CD4-positive, alpha-beta T cell (primary cell): ENCODE measurements around the gene ABCA5. TPM values are rescaled to one million over a fixed set of nuclear protein-coding genes. Genes with fewer than 3 reads are reported as not detected.
A peak's percentile ranks its signal among the peaks of the same experiment; 100 is the strongest.

Experiments
- ATAC-seq: fragments of 200-7000 bp; cut with Tn5 transposase; one replicate; pipeline ENCODE4 v1.10.0; 2022; ENCODE audit warnings: mild to moderate bottlenecking; ENCODE audit not compliant: poor library complexity
- CTCF ChIA-PET: fragments of 350-600 bp; sonication (Branson Sonifier 250); formaldehyde crosslinking; loops from one replicate; lab custom pipeline; 2021; ENCODE audit warnings: antibody characterized with exemption, inconsistent platforms; lab: Charles Lee
- POLR2A ChIA-PET: fragments of 350-600 bp; sonication (Branson Sonifier 250); formaldehyde crosslinking; loops from one replicate; lab custom pipeline; 2021; ENCODE audit warnings: antibody characterized with exemption, inconsistent platforms; lab: Charles Lee
- DNase-seq, 14 experiments: peaks; one replicate each; pipeline ENCODE4 v3.0.0-alpha.2; 2013 to 2020; ENCODE audit warnings: mixed read lengths in 2 of 14
- H3K27ac ChIP-seq, 2 donors: one replicate each; pipeline versions ENCODE4 v1.5.1 to v1.7.0; 2013; ENCODE audit warnings: low read length in 2 of 2, low read depth in 1 of 2, mild to moderate bottlenecking in 1 of 2
- H3K27me3 ChIP-seq, 2 experiments: 1 replicate in 1 of 2; 2 replicates in 1 of 2; pipeline versions ENCODE4 v1.6.1 to v1.7.0; 2013; ENCODE audit warnings: low read length in 2 of 2, control low read depth in 1 of 2, mild to moderate bottlenecking in 1 of 2, moderate library complexity in 1 of 2; ENCODE audit not compliant: insufficient read depth in 2 of 2, control insufficient read depth in 1 of 2
- H3K36me3 ChIP-seq: one replicate; pipeline ENCODE4 v1.6.1; 2013; ENCODE audit warnings: low read length, control low read depth; ENCODE audit not compliant: insufficient read depth
- H3K4me1 ChIP-seq: one replicate; pipeline ENCODE4 v1.6.1; 2013; ENCODE audit warnings: low read length, control low read depth; ENCODE audit not compliant: insufficient read depth
- H3K4me3 ChIP-seq: one replicate; pipeline ENCODE4 v1.5.1; 2013; ENCODE audit warnings: mild to moderate bottlenecking, low read length, moderate library complexity
- H3K9me3 ChIP-seq, 2 experiments: 1 replicate in 1 of 2; 2 replicates in 1 of 2; pipeline versions ENCODE4 v1.6.1 to v1.7.0; 2013; ENCODE audit warnings: low read length in 2 of 2, mild to moderate bottlenecking in 2 of 2, control low read depth in 1 of 2, moderate library complexity in 1 of 2; ENCODE audit not compliant: control insufficient read depth in 1 of 2, insufficient read depth in 1 of 2
- H3K27ac Mint-ChIP-seq: one replicate; pipeline ENCODE4 v1.8.0; 2020; ENCODE audit warnings: mixed read lengths
- H3K27me3 Mint-ChIP-seq: one replicate; pipeline ENCODE4 v1.8.0; 2021; ENCODE audit warnings: mixed read lengths
- H3K36me3 Mint-ChIP-seq: one replicate; pipeline ENCODE4 v1.8.0; 2021; ENCODE audit warnings: low read depth, mixed read lengths
- H3K4me1 Mint-ChIP-seq: one replicate; pipeline ENCODE4 v1.8.0; 2021; ENCODE audit warnings: low read depth, mixed read lengths
- H3K4me3 Mint-ChIP-seq: one replicate; pipeline ENCODE4 v1.8.0; 2020; ENCODE audit warnings: mild to moderate bottlenecking, mixed read lengths
- H3K9me3 Mint-ChIP-seq: one replicate; pipeline ENCODE4 v1.8.0; 2020; ENCODE audit warnings: mixed read lengths
- CTCF ChIP-seq: fragments of 200-600 bp; IDR thresholded peaks from one replicate; pipeline ENCODE4 v1.8.0; 2022; ENCODE audit warnings: antibody characterized with exemption, mild to moderate bottlenecking
- intact Hi-C, 2 experiments: fragments of 100-400 bp; cut with DNase I in 1 of 2; cut with micrococcal nuclease in 1 of 2; formaldehyde crosslinking; loops; one replicate each; pipeline versions ENCODE4 v1.15.1 to v1.9.0; 2023 to 2025; cut with DNase I, micrococcal nuclease
- total RNA-seq, 174 experiments: library from RNA in 2 of 174; stranded (reverse) in 2 of 174; gene quantifications; one replicate each; pipeline ENCODE4 v1.2.3 and lab custom pipeline; 2021 to 2026

The ABCA5 gene
- total RNA-seq, 2 experiments from 2014 or later = 33.4 to 34.9 TPM

GRCh38 chr17:69361156-69361555 is 34.2 kb upstream of the ABCA5 start:
- TF ChIP-seq CTCF = no peak
- H3K4me3 Mint-ChIP-seq = no peak overlapping the region
- Histone ChIP-seq H3K9me3 (no peaks in the 10 kb centered on the region), H3K4me3 (no peak overlapping the region), H3K27ac (no peak overlapping the region), H3K4me1 (no peaks in the 10 kb centered on the region), H3K27me3 (no peaks in the 10 kb centered on the region), H3K36me3 (no peaks in the 10 kb centered on the region)
- no peaks in the 10 kb centered on the region for H3K36me3 Mint-ChIP-seq
- ChIA-PET POLR2A (no interaction called here), CTCF (no interaction called here)
- ATAC-seq (no peak), DNase-seq (no peak)
- no peak overlapping the region for H3K27ac Mint-ChIP-seq
- no peaks in the 10 kb centered on the region for H3K4me1 Mint-ChIP-seq
- intact Hi-C loops = no loop called here
- no peaks in the 10 kb centered on the region for H3K9me3 Mint-ChIP-seq
- H3K27me3 Mint-ChIP-seq = no peaks in the 10 kb centered on the region

- Histone ChIP-seq H3K4me3 (no peak overlapping the region), H3K27me3 (no peaks in the 10 kb centered on the region), H3K36me3 (no peaks in the 10 kb centered on the region), H3K27ac (no peak overlapping the region), H3K4me1 (no peaks in the 10 kb centered on the region), H3K9me3 (no peaks in the 10 kb centered on the region)
- Mint-ChIP-seq H3K27me3 (peaks cover 5% of the 10 kb centered on the region), H3K27ac (no peak overlapping the region), H3K9me3 (no peaks in the 10 kb centered on the region), H3K36me3 (no peaks in the 10 kb centered on the region), H3K4me3 (no peak overlapping the region), H3K4me1 (no peaks in the 10 kb centered on the region)
- POLR2A ChIA-PET = no interaction called here
- peak in 5 of 14 experiments; percentile 6 to 27 (median 8) for DNase-seq
- CTCF ChIA-PET = no interaction called here
- no peak for ATAC-seq
- peak; percentile 16 for TF ChIP-seq CTCF
- intact Hi-C loops = no loop called here
These were observed 32.0 kb upstream of the ABCA5 start for GRCh38 chr17:69358688-69359596.

GRCh38 chr17:69357701-69358100 is 30.8 kb upstream of the ABCA5 start:
- TF ChIP-seq CTCF = no peak
- H3K27ac Mint-ChIP-seq = no peak overlapping the region
- Histone ChIP-seq H3K36me3 (no peaks in the 10 kb centered on the region), H3K27me3 (no peaks in the 10 kb centered on the region), H3K4me1 (no peaks in the 10 kb centered on the region), H3K9me3 (no peaks in the 10 kb centered on the region), H3K4me3 (no peak overlapping the region), H3K27ac (no peak overlapping the region)
- no peaks in the 10 kb centered on the region for H3K4me1 Mint-ChIP-seq
- CTCF ChIA-PET = no interaction called here
- intact Hi-C loops = no loop called here
- ATAC-seq (no peak), DNase-seq (no peak)
- no peak overlapping the region for H3K4me3 Mint-ChIP-seq
- no peaks in the 10 kb centered on the region for H3K9me3 Mint-ChIP-seq
- H3K36me3 Mint-ChIP-seq = no peaks in the 10 kb centered on the region
- POLR2A ChIA-PET = no interaction called here
- peaks cover 6% of the 10 kb centered on the region for H3K27me3 Mint-ChIP-seq
